HG03135 (cell line): ENCODE results near the gene ADAMTS19.
"Not testable (repeated sequence)": the region's sequence is repeated elsewhere in the genome, so short reads cannot be mapped to it uniquely, and the experiment has no call there.

Source experiments
- ATAC-seq: cut with Tn5 transposase; IDR thresholded peaks from one replicate; pipeline ENCODE4 v1.9.1; 2021; ENCODE audit warnings: mild to moderate bottlenecking, moderate library complexity; ENCODE audit not compliant: unreplicated experiment

Gene ADAMTS19

GRCh38 chr5:129476751-129477150, 16.7 kb downstream of the ADAMTS19 start:
- no peak for ATAC-seq

DNA sequence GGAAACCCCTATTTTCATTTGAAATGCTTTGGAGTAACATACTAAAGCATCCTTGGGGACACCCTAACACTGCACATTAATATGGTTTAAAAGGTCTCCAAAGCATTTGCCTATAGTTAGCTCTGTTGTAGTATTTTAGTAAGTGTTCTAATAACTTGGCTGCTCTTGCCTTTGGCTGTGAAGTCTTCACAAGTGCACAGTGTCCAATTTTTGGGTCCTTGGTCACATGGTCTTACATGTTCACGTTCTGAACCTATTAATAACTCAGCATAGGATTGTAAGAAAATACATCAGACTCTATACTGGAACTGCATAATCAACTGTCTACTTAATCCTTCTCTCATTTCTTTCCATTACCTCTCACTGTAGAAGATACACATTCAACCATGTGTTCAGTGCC, 17.4 kb downstream of the ADAMTS19 start:
- no peak for ATAC-seq

GRCh38 chr5:129481161-129481560, 21.1 kb downstream of the ADAMTS19 start:
- no peak for ATAC-seq

- ATAC-seq, result no peak
Observed at GRCh38 chr5:129496421-129496820, 36.3 kb downstream of the ADAMTS19 start.

GRCh38 chr5:129496864-129497595, 36.9 kb downstream of the ADAMTS19 start:
- no peak for ATAC-seq

GRCh38 chr5:129499208-129499852, 39.2 kb downstream of the ADAMTS19 start:
- peak; percentile 64 for ATAC-seq

GRCh38 chr5:129500101-129500500, 40.0 kb downstream of the ADAMTS19 start:
- ATAC-seq, result no peak

GRCh38 chr5:129506086-129506485, 46.0 kb downstream of the ADAMTS19 start:
- ATAC-seq, result no peak

- ATAC-seq, result no peak
Observed at GRCh38 chr5:129506950-129507349, 46.9 kb downstream of the ADAMTS19 start.

GRCh38 chr5:129507527-129507926, 47.4 kb downstream of the ADAMTS19 start:
- ATAC-seq, result no peak

DNA sequence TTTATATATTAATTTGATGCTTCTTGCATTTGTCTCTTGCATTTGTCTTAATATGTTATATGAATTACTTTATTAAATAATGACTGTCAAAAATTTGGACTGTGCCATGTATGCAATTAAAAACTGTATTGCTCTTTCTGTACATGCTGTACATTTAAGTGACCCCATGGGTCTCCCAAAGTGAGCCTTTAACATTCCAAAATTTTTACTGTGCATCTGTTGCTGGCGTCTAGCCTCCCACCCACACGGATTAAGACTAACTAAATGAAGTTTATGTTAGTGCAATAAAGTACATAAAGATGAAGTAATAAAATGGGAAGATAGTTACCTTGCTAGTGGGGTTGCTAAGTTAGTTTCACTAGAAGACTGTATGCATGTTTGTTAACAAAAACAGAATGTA, 48.5 kb downstream of the ADAMTS19 start:
- ATAC-seq, result no peak

DNA sequence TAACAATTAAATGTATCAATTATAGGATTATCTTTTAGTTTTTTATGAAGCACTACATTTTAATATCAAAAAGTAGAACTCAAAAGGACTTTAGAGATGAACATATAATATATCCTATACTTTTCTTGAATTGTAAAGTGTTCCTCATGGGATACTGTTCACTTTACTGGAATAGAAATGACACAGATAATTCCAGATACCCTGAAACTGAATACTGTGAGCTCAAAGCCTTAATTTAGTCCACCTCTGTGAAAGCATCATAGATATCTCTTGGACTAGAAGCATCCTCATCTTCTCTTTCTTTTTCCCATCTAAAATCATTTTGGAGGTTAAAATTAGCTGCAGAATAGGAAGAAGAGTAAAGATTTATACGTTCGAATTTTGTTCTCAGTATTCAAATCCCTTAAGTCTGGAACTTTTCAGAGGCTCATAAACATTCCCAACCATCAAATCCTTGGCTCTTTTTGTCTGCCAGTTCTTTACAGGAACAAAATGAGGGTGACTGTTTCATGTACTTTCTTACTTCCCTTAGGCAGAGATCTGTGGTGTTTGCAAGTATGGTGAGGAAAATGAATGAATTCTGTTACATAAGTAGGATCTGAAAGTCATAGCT, 49.4 kb downstream of the ADAMTS19 start:
- ATAC-seq, result no peak

- ATAC-seq, result no peak
Observed at GRCh38 chr5:129511291-129511690, 51.2 kb downstream of the ADAMTS19 start.

DNA sequence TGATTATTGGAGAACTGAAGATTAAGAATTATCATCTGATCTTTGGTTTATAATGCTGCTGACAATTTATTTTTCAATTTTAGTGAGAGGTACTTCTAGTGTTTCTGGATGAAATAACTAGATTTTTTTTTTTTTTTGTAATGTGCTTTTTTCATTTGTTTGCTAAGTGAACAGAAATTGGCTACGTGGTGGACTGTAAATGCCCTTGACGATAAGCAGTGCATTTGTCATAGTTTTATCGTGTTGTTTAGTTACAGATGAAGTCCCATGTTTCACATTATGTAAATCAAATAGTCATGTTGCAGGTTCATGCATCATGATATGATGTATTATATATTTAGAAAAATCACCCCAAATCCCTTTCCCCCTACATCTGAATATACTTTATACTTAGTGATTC, 81.0 kb downstream of the ADAMTS19 start:
- ATAC-seq, result no peak

- ATAC-seq, result peak; percentile 90
Observed at GRCh38 chr5:129541648-129542251, 81.7 kb downstream of the ADAMTS19 start.

DNA sequence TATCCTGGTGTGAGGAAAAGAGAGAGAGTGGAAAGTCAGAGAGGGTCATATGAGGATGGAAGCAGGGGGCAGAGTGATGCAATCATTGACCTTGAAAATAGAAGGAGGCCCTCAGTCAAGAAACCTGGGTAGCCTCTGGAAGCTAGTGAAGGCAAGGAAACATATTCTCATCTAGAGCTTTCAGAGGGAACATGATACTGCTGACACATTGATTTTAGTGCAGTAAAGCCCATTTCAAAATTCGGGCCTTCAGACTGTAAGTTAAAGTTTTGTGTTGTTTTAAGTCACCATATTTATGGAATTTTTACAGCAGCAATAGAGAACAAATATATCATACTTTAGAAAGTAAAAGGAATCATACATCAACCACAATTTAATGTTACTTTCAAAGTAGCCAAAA, 87.0 kb downstream of the ADAMTS19 start:
- ATAC-seq, result no peak

- no peak for ATAC-seq
Observed at GRCh38 chr5:129554134-129554904, 94.2 kb downstream of the ADAMTS19 start.

- no peak for ATAC-seq
Observed at GRCh38 chr5:129563585-129563984, 103.5 kb downstream of the ADAMTS19 start.

DNA sequence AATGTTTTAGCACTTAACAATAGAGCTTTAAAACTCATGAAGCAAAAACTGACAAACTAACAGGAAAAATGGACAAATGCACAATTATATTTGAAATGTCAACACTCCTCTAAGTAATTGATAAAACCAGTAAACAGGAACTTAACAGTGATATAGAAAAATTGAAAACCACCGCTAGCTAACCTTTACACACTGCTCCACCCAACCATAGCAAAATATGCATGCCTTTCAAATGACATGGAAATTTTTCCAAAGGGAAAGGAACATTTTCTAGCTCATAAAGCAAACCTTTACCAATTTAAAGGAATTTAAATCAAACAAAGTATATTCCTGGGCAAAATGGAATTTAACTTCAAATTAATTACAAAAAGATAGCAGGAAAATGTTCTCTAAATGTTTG, 109.2 kb downstream of the ADAMTS19 start:
- no peak for ATAC-seq

DNA sequence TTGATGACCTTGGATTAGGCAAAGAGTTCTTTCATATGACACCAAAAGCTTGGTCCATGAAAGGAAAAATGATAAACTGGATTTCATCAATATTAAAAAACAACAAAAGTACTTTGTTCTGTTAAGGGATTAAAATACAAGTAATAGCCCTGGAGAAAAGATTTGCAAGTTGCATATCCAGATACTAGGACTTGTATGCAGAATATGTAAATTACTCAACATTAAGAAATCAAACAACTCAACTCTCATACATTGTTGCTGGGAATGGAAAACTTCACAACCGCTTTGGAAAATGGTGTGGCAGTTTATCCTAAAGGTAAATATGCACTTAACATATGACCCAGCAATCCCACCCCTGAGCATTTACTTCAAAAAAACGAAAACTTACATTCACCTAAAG, 112.0 kb downstream of the ADAMTS19 start:
- ATAC-seq, result no peak

DNA sequence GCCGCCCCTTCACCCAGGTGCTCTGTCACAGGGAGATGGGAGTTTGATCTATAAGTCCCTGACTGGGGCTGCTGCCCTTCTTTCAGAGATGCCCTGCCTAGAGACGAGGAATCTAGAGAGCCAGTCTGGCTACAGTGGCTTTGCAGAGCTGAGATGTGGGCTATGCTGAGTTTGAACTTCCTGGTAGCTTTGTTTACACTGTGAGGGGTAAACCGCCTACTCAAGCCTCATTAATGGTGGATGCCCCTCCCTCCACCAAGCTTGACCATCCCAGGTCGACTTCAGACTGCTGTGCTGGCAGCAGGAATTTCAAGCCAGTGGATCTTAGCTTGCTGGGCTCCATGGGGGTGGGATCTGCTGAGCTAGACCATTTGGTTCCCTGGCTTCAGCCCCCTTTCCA, 124.4 kb downstream of the ADAMTS19 start:
- not testable (repeated sequence) for ATAC-seq
